ENCODE results near the gene STUM.

The STUM gene

GRCh38 chr1:226525750-226526149, 22.8 kb upstream of the STUM start:
- Histone ChIP-seq H3K27ac (ENCODE audit: low read length) (no peak overlapping the region), H3K9me2 (replicated peaks; ENCODE audit: insufficient read depth, low read length) (no peaks in the 10 kb centered on the region), H3K4me3 (ENCODE audit: low read length) (no peak overlapping the region), H3K4me1 (ENCODE audit: low read length) (peaks cover 4% of the 10 kb centered on the region; the same call in 1 of the 2 replicates), H3K4me2 (ENCODE audit: low read depth, low read length) (no peak overlapping the region), H3K9ac (ENCODE audit: low read length) (no peak overlapping the region), H3K79me2 (ENCODE audit: low read length) (no peaks in the 10 kb centered on the region), H3F3A (ENCODE audit: insufficient read depth, low read length) (no peaks in the 10 kb centered on the region), H4K20me1 (ENCODE audit: insufficient read depth, low read length) (no peaks in the 10 kb centered on the region), H3K9me3 (replicated peaks; ENCODE audit: insufficient read depth, low read length) (no peaks in the 10 kb centered on the region), H3K27me3 (replicated peaks; ENCODE audit: insufficient read depth, low read length) (no peaks in the 10 kb centered on the region), H3K36me3 (replicated peaks; ENCODE audit: insufficient read depth, low read length) (no peaks in the 10 kb centered on the region), H2AFZ (ENCODE audit: low read length) (no peak overlapping the region)
- TF ChIP-seq EZH2phosphoT487 (IDR thresholded peaks at IDR 0.05; ENCODE audit: low read length), result no peak
- TF ChIP-seq EZH2 (optimal IDR thresholded peaks at IDR 0.05; ENCODE audit: low read depth, low read length), result no peak
- no peak for TF ChIP-seq CTCF (IDR thresholded peaks at IDR 0.05; ENCODE audit: low read length)
- no peak for DNase-seq

GRCh38 chr1:226526801-226527595, 21.6 kb upstream of the STUM start:
- no peaks in the 10 kb centered on the region for H3K9me2 ChIP-seq (replicated peaks; ENCODE audit: insufficient read depth, low read length)
- H3K9ac ChIP-seq (ENCODE audit: low read length), result peak overlapping the region; percentile 36; the same call in 1 of the 2 replicates
- no peaks in the 10 kb centered on the region for H3F3A ChIP-seq (ENCODE audit: insufficient read depth, low read length)
- H3K4me1 ChIP-seq (ENCODE audit: low read length), result peaks cover 4% of the 10 kb centered on the region; the same call in 1 of the 2 replicates
- no peaks in the 10 kb centered on the region for H4K20me1 ChIP-seq (ENCODE audit: insufficient read depth, low read length)
- H3K27me3 ChIP-seq (replicated peaks; ENCODE audit: insufficient read depth, low read length), result no peaks in the 10 kb centered on the region
- peak overlapping the region; percentile 76 for H3K4me2 ChIP-seq (ENCODE audit: low read depth, low read length)
- TF ChIP-seq EZH2phosphoT487 (IDR thresholded peaks at IDR 0.05; ENCODE audit: low read length) (no peak), CTCF (IDR thresholded peaks at IDR 0.05; ENCODE audit: low read length) (no peak), EZH2 (optimal IDR thresholded peaks at IDR 0.05; ENCODE audit: low read depth, low read length) (no peak)
- peak; percentile 78 for DNase-seq
- peak overlapping the region; percentile 89 for H2AFZ ChIP-seq (ENCODE audit: low read length)
- no peaks in the 10 kb centered on the region for H3K36me3 ChIP-seq (replicated peaks; ENCODE audit: insufficient read depth, low read length)
- no peak overlapping the region; the same call in 1 of the 2 replicates for H3K27ac ChIP-seq (ENCODE audit: low read length)
- H3K9me3 ChIP-seq (replicated peaks; ENCODE audit: insufficient read depth, low read length), result no peaks in the 10 kb centered on the region
- H3K79me2 ChIP-seq (ENCODE audit: low read length), result no peaks in the 10 kb centered on the region
- peak overlapping the region; percentile 47 for H3K4me3 ChIP-seq (ENCODE audit: low read length)

GRCh38 chr1:226529891-226530290, 18.7 kb upstream of the STUM start:
- H3K36me3 ChIP-seq (replicated peaks; ENCODE audit: insufficient read depth, low read length), result no peaks in the 10 kb centered on the region
- H3K79me2 ChIP-seq (ENCODE audit: low read length), result no peaks in the 10 kb centered on the region
- no peaks in the 10 kb centered on the region for H4K20me1 ChIP-seq (ENCODE audit: insufficient read depth, low read length)
- H3K9ac ChIP-seq (ENCODE audit: low read length), result no peak overlapping the region
- H3K4me2 ChIP-seq (ENCODE audit: low read depth, low read length), result no peak overlapping the region
- no peaks in the 10 kb centered on the region for H3F3A ChIP-seq (ENCODE audit: insufficient read depth, low read length)
- no peak overlapping the region for H3K4me3 ChIP-seq (ENCODE audit: low read length)
- no peaks in the 10 kb centered on the region for H3K9me3 ChIP-seq (replicated peaks; ENCODE audit: insufficient read depth, low read length)
- H2AFZ ChIP-seq (ENCODE audit: low read length), result no peak overlapping the region
- TF ChIP-seq CTCF (IDR thresholded peaks at IDR 0.05; ENCODE audit: low read length) (no peak), EZH2phosphoT487 (IDR thresholded peaks at IDR 0.05; ENCODE audit: low read length) (no peak), EZH2 (optimal IDR thresholded peaks at IDR 0.05; ENCODE audit: low read depth, low read length) (no peak)
- peaks cover 4% of the 10 kb centered on the region; the same call in 1 of the 2 replicates for H3K4me1 ChIP-seq (ENCODE audit: low read length)
- H3K9me2 ChIP-seq (replicated peaks; ENCODE audit: insufficient read depth, low read length), result no peaks in the 10 kb centered on the region
- no peaks in the 10 kb centered on the region for H3K27me3 ChIP-seq (replicated peaks; ENCODE audit: insufficient read depth, low read length)
- no peak for DNase-seq
- no peak overlapping the region for H3K27ac ChIP-seq (ENCODE audit: low read length)
